ENCODE measurements around the gene TLX1. TPM values are rescaled to one million over a fixed set of nuclear protein-coding genes. Genes with fewer than 3 reads are reported as not detected.

TLX1 gene
- total RNA-seq (2014; rRNA removed; shearing (Covaris generic)): not detected in 2 replicates

DNA sequence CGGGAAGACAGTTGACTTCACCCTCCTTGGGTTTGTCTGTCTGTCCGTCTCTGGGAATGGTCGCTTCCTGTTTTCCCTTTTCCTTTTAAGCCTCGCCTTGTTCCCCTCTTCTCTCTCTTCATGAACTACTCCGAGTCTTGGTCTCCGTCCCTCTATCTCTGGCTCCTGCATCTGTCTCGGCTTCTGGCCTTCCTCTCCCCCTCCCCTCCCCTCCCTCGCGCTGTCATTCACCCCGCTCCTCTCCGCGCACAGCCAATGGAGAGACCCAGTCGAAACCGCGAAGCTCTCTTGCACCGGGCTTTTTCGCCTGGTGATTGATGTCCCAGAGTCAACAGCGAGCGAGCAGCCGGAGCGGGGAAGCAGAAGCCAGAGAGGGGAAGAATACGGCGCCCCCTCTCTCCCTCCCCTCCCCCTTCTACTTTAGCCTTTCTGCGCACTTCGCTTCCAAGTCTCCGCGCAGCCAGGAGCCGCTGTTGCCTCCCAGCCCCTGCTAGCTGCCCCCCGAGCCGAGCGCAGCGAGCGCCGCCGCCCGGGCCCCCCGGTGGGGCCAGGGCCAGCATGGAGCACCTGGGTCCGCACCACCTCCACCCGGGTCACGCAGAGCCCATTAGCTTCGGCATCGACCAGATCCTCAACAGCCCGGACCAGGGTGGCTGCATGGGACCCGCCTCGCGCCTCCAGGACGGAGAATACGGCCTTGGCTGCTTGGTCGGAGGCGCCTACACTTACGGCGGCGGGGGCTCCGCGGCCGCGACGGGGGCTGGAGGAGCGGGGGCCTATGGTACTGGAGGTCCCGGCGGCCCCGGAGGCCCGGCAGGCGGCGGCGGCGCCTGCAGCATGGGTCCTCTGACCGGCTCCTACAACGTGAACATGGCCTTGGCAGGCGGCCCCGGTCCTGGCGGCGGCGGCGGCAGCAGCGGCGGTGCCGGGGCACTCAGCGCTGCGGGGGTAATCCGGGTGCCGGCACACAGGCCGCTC lies at the start of gene TLX1:
TLX1 (plus strand) TSS at position 317 of the 978 bp plus-strand sequence; CDS start at position 559, 242 bp downstream.

Other genes starting within 250 kb of the TLX1 start
- gene SLF2, start 218.3 kb upstream of the TLX1 start, total RNA-seq (2014; rRNA removed; shearing (Covaris generic)): 19.1 and 21.3 TPM in 2 replicates
- gene SEMA4G, start 161.8 kb upstream of the TLX1 start, total RNA-seq (2014; rRNA removed; shearing (Covaris generic)): 2.4 and 3.3 TPM in 2 replicates
- 96.0 and 96.9 TPM in 2 replicates for gene MRPL43, start 143.8 kb upstream of the TLX1 start, total RNA-seq (2014; rRNA removed; shearing (Covaris generic))
- 35.2 and 41.4 TPM in 2 replicates for gene TWNK, start 143.8 kb upstream of the TLX1 start, total RNA-seq (2014; rRNA removed; shearing (Covaris generic))
- 90.6 and 100 TPM in 2 replicates for gene LZTS2, start 131.5 kb upstream of the TLX1 start, total RNA-seq (2014; rRNA removed; shearing (Covaris generic))
- 6.6 and 7.0 TPM in 2 replicates for gene PDZD7, start 100.2 kb upstream of the TLX1 start, total RNA-seq (2014; rRNA removed; shearing (Covaris generic))
- gene SFXN3, start 100.1 kb upstream of the TLX1 start, total RNA-seq (2014; rRNA removed; shearing (Covaris generic)): 76.5 and 95.2 TPM in 2 replicates
- 11.8 and 15.1 TPM in 2 replicates for gene KAZALD1, start 69.3 kb upstream of the TLX1 start, total RNA-seq (2014; rRNA removed; shearing (Covaris generic))
- not detected in 2 replicates for gene LBX1, start 98.2 kb downstream of the TLX1 start, total RNA-seq (2014; rRNA removed; shearing (Covaris generic))
- 9.1 and 9.9 TPM in 2 replicates for gene BTRC, start 222.9 kb downstream of the TLX1 start, total RNA-seq (2014; rRNA removed; shearing (Covaris generic))

Data from A375 (cell line).